ENCODE measurements around the gene RRP36.

The RRP36 gene

DNA sequence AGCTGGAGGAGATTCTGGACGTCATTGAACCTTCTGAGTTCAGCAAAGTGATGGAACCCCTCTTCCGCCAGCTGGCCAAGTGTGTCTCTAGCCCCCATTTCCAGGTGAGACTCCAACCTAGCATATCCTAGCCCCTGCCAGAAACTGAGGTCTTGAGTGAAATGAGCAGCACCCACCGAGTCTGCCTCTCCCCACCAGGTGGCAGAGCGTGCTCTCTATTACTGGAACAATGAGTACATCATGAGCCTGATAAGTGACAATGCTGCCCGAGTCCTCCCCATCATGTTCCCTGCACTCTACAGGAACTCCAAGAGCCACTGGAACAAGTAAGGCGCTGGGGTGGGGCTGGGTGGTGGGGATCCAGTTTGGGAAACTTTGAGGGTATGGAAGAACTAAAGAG lies 12.3 kb upstream of the RRP36 start:
- no peak for DNase-seq

DNA sequence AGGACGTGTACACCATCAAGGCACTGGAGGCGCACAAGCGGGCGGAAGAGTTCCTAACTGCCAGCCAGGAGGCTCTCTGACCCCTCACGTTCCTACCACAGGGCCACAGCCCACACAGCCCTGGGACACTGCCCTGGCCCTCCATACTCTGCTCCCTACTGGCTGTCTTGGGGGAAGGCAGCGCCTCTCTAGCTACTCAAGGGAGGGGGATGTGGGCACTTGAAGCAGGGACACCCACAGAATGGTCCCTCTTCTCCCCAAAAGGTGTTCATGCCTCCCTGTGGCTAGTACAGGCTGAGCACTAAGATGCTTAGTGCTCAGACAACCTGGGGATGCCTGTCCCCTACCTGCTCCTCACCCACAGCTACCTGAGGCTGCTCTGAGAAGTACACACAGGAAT lies 10.2 kb upstream of the RRP36 start:
- no peak for DNase-seq

DNA sequence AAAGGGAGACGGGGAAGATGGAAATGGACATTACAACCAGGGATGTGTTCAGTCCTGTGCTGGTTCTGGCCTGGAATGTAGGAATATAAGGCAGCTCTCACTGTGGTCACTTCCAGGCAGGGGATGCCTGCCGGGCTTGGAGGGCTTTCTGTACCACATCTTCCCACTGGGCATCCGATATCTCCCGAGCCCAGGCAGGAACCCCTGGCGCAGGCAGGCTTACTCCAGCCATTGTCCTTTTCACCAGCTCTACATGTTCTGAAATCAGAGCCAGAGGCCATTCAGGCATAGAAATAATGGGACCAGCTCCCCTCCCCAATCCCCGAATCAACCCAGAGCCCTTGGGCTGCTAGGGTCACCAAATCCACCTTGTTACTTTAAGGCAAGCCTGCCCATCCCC lies 9.1 kb upstream of the RRP36 start:
- DNase-seq = no peak

DNA sequence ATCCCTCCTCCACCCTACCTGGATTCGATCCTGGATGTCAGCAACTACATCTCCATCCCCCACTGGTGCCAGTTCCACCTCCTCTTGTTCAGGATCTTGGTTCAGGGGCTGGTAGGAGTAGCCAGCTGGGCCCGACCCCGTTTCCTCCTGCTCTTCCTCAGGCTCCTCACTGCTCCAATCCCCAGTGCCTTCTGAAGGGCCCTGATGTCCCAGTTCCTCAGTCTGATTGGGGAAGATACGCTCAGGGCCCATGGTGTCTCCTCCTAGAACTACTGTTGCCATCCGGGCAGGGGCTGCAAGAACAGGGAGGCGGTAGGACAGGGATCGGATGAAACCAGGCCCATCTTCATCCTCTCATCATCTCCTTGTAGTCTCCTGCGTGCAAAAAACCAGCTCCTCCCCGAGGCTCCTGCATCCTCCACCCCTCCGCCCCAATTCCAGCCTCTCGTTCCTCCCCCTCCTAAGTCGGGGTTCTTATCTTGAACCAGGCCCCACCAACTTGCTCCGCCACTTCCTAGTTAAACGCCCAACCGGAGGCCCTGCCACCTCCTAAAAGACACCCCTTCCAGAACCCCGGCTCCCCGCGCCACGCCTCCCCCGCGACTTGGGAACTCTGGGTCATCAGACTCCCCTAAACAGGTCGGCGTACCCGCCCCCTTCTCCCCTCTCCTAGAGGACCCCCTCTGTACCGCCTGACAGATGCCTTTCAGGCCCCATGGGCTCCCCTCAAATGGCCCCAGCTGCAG lies 8.2 kb upstream of the RRP36 start:
- DNase-seq = no peak

DNA sequence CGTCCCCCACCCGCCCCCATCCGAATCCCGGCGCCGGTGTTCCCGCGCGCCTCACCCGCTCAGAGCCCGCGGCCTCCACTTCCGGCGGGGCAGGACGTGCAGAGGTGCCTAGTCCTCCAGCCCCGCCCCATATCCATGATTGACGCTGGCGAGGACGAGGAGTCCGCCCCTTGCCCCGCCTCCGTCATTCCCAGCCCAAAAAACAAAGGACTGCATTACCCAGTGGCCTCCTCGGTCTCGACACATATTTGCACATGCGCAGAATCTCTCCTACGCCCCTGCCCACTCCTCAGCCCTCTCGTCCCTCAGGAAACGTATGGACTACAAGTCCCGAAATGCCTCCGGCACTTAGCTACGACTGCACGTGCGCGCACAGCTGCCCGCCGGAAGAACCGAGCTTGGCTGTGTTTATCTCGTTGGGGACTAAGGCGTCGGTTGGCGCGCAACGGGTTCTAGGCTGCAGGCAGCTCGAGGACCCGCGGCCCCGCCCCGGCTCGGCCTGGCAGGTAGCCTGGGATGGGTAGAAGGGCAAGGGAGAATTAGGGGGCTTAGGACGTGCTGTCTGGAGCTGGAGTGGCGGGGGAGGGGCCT lies 7.5 kb upstream of the RRP36 start, which contains the start of the genes KLHDC3 and MEA1:
Gene KLHDC3, plus strand, starts transcription at position 407 of the 591 bp plus-strand sequence. CDS start 2,944 bp downstream, outside the sequence.
Gene MEA1, minus strand, starts transcription at position 104 of the 591 bp plus-strand sequence. CDS start 133 bp downstream, outside the sequence.
- DNase-seq = peak; percentile 98

DNA sequence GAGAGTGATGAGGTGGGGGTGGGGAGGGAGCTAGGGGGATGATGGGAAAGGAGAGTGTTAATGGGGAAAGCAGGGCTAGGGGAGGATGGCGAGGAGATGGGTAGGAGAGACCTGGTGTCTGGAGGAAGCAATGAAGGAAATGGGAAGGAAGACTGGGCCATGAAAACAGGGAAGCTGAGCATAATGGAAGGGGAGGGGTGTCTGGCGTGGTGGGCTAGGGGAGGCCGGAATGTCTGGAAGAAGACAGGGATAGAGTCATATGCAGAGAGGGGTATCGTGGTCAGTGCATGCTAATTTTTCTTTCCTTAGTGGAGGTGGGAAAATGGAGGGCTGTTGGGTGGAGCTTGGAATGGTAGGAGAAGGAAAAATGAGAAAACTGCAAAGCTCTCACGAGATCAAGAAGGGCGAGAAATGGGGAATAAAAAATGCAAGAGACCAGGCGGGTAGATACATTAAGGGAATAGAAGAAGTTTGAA lies 7.0 kb upstream of the RRP36 start:
- DNase-seq = no peak

DNA sequence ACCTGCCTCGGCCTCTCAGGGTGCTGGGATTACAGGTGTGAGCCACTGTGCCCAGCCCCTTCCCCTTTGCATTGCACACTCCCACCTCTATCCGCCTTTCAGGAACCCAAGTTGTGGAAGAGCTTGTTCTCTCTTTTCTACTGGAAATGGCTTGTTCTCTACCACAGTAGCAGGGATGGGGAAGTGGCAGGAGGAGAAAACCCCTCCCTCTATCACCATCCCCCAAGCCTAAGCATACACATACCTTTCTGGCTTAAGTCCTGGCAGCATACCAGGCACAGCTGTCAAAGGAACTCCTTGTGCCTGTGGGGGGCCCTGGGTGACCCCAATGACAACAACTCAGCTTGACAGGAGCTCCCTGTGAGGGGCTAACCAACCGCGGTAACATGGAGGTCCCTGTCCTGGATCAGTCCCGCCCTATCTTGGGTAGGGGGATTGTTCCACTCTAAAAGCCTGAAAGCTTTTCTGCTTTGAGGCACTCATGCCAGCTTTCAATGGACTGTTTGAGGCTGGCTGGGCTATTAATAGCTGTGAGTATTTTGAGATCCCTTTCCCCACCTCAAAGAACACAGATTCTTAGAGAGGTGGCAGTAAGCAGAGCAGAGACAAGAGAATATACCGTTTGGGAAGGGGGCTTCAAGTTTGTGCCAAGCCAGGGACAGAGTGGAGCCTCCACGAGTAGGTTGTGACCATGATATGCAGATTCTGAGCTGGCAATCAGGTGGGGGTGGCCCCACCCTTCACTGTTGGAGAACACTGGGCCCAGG lies 5.1 kb upstream of the RRP36 start:
- no peak for DNase-seq

DNA sequence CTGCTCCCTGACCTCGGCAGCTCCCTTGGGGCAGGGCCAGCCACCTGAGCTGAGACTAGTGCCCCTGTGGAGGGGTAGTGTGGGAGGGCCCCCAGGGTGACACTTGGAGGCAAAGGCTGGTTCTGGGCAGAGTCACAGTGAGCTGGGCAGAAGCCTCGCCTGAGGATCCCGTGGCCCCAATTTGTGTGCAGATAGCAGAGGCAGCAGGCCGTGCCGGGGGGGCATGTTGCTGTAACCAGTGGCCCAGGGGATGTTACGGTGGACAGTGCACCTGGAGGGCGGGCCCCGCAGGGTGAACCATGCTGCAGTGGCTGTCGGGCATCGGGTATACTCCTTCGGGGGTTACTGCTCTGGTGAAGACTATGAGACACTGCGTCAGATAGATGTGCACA lies 4.5 kb upstream of the RRP36 start:
- DNase-seq = no peak

DNA sequence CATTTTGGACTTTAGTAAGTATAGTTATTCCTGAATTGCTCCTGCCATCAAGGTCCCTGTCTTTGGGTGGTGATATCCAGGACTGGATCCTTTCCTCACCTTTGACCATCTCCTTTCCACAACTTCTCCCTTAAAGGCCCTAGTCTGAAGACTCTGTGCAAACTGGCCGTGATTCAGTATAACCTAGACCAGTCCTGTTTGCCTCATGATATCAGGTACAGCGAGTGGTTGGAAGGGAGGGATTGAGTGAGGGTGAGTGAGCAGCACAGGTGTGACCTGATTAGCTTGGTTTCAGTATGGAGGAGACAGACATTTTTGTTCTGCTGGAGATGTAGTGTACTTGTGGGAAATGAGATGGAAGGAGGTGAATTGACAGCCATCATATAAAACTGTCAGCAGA lies 2.3 kb upstream of the RRP36 start:
- no peak for DNase-seq

DNA sequence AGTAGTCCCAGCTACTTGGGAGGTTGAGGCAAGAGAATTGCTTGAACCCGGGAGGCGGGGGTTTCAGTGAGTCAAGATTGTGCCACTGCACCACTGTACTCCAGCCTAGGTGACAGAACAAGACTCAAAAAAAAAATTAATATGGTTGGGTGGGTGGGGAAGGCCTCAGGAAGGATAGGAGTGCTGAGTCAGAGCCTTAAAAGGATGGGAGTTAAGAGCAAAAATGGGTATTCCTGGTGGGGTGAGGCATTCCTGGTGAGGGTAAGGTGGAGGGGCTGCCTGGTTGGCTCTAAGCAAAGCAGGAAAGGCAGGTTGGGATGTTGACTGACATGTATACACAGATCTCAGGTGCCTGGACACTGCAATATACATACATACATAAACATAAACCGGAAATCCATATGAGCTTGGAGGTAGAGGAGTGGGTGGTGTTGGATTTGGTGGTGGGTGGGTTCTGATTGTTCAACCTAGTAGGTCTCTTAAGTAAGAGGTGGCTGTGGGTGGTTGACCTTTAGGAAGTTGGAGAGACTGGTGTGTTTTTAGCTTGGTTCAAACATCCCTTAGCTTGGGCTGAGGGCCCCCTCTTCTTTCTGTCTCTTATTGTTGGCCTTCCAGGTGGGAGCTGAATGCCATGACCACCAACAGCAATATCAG lies 1.2 kb upstream of the RRP36 start:
- DNase-seq = no peak

DNA sequence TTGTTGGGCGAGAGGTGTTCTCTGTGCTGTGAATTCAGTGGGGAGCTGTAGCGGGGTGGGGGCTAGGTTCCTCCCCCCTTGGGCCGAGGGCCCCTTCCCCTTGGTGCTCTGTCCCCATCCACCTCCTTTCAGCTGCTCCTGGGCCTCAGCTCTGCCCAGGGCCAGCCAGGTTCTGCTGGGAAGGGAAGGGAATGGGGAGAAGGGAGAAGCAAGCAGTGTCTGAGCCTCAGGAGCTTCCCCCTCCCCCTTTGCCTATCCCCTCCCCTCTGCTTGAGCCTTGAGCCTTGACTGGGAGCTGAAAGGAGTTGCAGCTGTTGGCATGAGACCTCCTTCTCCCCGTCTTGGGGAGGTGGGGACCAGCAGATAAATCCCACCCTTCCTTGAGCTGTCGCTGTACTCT lies 576 bp upstream of the RRP36 start:
- no peak for DNase-seq

DNA sequence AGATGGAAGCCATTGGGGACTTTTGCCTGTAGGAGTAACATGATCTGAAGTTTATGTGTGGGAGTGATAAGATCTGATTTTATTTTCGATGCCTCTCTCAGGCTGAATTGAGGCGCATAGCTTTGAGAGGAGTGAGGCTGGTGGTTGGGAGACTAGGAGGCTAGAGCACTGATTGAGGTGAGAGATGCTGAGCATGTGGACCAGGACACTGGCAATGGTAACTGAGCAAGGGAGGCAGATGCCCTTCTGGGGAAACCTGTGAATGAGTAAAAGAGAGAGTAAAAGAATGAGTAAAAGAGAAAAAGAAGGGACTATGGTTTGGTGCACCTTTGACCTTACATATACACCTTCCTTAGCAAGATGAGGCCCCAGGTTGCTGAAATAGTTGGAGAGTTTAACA lies 3.0 kb downstream of the RRP36 start:
- no peak for DNase-seq

DNA sequence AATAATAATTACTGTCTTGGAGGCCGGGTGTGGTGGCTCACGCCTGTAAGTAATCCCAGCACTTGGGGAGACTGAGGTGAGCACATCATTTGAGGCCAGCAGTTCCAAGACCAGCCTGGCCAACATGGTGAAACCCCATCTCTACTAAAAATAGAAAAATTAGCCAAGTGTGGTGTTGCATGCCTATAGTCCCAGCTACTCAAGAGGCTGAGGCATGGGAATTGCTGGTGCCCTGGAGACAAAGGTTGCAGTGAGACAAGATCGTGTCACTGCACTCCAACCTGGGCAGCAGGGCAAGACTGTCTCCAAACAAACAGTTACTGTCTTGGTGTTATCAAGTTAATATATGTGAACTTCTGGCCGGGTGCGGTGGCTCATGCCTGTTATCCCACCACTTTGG lies 4.9 kb downstream of the RRP36 start:
- DNase-seq = no peak

DNA sequence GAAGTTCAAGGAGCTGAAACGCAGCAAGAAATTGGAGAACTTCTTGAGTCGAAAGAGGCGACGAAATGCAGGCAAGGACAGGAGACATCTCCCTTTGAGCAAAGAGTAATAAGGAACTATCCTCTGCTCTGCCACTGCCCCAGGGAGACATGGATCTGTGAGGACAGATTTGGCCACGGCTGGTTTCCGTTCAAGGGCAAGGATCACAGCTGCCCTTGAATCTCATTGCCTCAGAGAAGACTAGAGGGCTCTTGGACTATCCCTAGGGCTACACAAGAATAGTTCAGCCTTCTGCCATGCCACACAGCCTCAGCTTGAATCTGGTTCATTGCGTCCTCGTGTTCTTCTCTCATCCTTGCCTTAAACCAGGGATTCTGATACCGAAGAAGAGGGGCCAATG lies 7.7 kb downstream of the RRP36 start:
- no peak for DNase-seq

DNA sequence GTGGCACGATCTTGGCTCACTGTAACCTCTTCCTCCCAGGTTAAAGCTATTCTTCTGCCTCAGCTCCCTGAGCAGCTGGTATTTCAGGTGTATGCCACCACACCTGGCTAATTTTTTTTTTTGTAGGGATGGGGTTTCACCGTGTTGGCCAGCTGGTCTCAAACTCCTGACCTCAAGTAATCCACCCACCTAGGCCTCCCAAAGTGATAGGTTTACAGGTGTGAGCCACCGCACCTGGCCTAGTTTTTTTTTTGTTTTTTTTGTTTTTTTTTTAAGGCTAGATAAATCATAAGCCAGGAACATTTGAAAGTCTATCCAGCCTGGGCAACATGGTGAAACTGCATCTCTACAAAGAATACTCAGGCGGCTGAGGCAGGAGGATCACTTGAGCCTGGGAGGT lies 10.9 kb downstream of the RRP36 start:
- no peak for DNase-seq

DNA sequence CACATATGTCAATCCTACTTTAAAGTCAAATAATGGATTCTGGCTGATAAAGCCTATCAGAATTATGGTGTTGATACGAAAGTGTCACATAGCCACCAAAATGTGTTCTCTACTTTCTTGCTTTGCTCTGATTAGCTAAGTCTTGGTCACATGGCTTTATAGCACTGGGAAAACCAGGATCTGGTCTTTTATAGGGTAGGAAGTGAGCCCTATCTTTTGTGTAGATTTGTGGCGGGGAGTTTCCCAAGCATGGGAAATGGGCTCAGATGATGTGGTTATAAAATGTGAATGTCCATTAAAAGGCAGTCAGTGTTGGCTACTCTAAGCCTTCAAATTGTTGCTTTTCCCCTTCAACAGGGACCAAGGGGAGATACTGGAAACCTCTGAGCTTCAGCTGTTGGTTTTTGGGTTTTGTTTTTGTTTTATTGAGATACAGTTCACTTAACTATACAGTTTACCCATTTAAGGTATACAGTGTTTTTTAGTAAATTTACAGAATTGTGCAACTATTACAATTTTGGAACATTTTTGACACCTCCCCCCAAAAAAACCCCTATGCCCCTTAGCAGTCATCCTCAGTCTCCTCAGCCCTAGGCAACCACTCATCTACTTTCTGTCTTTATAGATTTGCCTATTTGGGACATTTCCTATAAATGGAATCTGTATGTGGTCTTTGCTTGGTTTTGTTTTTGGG lies 12.2 kb downstream of the RRP36 start:
- DNase-seq = no peak

DNA sequence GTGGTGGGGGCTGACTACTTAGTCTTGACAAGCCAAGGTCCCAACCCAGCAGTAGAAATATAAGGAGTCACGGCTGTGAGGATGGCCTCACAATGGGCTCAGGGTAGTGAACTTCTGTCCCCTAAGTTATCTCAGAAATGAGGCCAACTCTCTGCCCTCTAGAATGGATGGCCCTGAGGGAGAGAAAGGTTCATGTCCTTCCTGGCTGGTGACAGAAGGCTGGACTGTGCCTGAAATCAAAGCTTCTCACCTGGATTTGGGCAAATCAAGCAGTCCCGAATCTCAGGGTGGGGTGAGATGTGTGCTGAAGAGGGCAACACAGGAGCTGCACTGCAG lies 12.7 kb downstream of the RRP36 start:
- DNase-seq = no peak

DNA sequence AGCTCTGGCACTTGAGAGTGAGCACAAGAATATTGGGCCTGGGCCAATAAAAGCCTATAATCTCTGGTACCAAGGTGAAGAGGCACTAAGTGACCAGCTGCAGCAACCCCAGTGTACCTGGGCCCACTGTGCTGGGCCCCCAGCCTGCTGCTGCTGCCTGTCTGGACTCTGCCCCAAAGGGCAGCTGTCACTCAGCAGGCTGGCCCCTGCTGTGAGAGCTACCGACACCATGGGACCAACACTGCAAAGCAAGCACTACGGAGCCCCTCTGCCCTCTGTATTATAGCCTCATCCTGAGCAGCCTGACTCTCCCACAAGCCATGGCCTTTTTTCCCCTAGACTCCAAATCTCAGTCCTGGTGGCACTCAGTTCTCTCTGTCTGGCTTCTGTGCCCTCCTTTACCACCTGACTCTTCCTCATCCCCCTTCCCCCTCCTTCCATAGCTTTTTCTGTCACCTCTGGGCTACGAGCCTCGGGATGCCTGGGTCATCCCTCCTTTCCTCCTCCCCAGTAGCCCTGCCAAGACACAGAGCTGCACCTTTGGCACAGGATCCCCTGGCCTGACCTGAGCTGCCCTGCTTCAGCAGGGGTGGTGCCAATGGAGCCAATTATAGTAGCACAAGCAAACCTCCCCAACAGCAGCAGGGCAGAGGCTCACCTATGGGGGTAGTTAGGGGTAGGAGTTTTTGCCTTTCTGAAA lies 14.2 kb downstream of the RRP36 start:
- DNase-seq = no peak

DNA sequence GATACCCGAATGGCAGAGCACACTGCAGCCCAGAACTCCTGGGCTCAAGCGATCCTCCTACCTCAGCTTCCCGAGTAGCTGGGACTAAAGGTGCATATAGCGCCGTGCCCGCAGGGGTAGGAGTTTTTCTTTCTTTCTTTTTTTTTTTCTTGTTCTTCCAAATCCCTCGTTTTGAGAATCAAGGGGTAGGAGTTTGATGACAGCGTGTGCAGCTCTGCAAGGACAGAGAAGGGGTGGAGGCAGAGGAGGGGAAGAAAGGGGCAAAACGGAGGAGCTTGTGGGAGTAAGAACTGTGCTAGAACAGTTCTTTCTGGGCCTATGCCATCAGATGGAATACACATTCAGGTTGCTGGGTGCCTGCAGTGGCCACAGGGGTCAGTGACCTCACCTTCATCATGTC lies 15.3 kb downstream of the RRP36 start:
- DNase-seq = no peak

DNA sequence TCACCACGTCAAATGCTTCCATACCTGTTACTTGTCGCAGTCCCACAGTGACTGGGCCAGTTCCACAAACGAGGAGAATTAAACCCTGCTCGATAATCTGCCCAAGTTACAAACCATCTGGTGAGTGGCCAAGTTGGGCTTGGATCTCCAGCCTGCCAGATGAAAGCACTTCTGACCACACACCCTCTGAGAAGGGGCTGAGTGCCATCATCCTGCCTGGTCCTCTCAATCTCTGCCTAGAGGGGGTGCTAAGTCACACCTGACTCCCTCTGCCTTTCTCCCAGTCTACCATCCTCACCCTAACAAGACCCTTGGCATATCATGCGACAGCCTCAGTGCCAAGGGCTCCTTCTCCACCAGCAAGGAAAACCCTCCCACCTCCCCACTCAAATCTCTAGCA lies 15.8 kb downstream of the RRP36 start:
- no peak for DNase-seq

DNA sequence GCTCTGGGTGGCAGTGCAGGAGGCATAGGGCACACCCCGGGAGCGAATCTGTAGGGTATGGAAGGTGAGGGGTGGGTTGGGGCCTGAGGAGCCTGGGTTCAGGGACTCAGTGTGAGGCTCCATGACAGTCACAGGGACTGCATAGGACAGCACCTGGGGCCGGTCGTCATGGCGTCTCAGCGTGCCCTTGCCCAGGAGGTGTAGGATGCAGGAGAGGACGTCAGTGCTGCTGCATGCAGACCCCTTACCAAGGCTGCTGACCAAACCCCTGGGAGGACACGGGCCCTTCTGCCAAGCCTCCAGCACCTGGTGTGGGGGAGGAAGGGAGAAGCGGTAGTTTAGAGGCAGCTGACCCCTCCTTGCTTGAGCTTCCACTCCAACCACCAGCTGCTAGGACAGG lies 16.3 kb downstream of the RRP36 start:
- DNase-seq = no peak

DNA sequence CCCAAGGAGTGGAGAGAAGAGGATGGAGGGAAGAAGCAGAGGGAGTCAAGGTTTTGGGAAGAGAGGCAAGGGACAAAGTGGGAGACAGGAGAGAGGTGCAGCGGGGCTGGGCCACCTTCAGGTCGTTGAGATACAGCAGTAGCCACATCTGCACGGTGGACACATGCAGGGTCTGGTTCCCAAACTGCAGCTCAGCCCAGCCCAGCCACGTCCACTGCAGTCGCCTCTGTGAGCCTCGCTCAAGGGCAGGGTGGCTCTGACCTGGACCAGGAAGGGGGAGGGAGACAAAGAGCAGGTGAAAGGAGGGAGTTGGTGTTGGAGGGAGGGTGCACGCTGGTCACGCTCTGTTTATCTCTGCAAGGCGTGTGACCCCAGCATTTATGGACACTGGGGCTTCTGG lies 17.3 kb downstream of the RRP36 start:
- DNase-seq = no peak
